HG03135 (cell line): ENCODE measurements around the gene ZG16B.

Source experiments
- ATAC-seq: cut with Tn5 transposase; IDR thresholded peaks from one replicate; pipeline ENCODE4 v1.9.1; 2021; ENCODE audit warnings: mild to moderate bottlenecking, moderate library complexity; ENCODE audit not compliant: unreplicated experiment

Gene ZG16B

DNA sequence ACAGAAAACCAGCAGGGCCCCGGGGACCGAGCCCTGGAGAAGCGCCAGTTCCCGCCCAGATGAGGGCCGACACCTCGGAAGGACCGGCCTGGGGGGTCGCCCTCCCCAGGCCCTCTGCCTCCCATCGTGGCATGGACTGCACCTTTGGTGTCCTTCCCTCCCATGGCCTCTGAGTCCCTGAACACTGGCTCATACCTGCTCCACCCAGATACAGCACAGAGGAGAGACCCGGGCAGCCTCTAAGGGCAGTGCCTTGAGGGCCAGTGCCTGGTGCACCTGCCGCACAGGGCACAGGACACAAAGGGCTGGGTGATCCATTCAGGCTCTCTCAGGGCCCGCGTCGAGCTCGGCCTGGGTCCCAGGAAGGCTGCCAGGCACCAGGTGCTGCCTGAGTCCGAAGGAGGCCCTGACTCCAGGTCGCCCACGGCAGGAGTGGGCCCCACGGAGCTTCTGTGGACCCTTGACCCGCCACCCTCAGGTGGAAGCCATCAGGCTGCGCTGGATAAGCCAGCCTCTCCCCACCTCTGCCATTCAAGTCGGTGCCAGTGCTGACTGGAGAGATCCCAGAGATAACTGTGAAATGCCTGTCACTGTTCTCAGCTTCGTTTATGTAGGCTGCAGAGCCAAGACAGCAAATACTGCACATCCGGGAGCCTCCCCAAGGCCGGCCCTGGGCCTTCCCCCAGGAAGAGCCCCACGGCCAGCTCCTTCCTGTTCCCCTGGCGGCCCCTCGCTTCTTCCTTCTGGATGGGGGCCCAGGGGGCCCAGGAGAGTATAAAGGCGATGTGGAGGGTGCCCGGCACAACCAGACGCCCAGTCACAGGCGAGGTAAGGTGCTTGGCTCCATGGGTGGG lies at the start of gene ZG16B:
Gene ZG16B (plus strand): TSS at position 803 of the 854 bp plus-strand sequence. CDS start 139 bp downstream, outside the sequence.
- no peak for ATAC-seq

- no peak for ATAC-seq
Measured at GRCh38 chr16:2782583-2783351, 47.3 kb upstream of the ZG16B start.

GRCh38 chr16:2783581-2784357 lies 46.3 kb upstream of the ZG16B start:
- ATAC-seq: no peak

- no peak for ATAC-seq
Measured at GRCh38 chr16:2784358-2785100, 45.6 kb upstream of the ZG16B start.

DNA sequence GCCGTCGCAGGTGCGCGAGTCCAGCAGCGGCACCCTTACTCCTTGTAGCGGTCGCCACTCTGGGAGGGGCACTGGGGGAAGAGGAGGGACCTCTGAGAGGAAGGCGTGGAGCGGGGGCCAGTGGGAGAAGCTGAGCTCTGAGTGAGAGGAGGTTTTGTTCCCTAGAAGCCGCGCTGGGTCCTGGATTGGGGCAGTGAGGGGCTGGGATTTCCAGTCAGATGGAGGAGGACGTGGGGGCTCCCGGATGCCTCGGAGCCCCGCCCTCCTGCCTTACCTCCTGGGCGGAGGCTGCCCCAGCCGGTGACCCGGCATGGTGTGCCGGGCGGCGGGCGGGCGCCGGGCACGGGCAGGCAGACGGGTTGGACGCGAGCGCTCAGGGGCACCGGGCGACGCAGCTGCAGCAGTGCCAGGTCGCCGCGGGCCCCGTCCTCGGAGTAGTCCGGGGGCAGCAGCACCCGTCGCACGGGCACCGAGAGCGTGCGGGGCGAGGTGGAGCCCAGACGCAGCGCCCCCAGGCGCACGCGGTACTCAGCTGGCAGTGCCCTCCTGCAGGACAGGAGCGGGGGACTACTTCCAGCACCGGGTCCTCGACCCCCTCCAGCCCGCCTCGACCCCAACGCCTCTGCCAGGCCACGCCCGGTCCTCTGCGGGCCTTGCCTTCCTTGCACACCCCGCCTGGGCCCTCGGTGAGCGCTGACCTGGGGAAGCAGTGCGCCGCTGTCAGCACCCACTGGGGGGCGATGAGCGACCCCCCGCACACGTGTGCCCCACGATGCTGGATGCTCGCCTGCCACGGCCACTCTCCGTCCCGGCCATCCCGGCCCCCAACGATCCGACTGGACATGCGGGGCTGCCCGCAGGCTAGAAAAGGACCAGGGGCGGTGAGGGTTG lies 44.8 kb upstream of the ZG16B start:
- ATAC-seq: no peak

- ATAC-seq: no peak
Measured at GRCh38 chr16:2786061-2786825, 43.9 kb upstream of the ZG16B start.

DNA sequence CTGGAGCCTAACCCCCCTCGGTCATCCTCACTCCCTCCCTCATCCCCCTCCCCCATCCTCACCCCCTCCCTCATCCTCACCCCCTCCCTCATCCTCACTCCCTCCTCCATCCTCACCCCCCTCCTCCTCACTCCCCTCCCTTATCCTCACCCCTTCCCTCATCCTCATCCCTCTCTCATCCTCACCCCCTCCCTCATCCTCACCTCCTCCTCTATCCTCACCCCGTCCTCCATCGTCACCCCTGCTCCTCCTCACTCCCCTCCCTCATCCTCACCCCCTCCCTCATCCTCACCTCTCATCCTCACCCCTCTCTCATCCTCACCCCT lies 43.3 kb upstream of the ZG16B start:
- no peak for ATAC-seq

GRCh38 chr16:2787406-2787805 lies 42.7 kb upstream of the ZG16B start, which contains the start of gene PRSS33:
PRSS33 (minus strand) TSS chr16:2787560; CDS start chr16:2786547, 1,013 bp downstream.
- no peak for ATAC-seq

DNA sequence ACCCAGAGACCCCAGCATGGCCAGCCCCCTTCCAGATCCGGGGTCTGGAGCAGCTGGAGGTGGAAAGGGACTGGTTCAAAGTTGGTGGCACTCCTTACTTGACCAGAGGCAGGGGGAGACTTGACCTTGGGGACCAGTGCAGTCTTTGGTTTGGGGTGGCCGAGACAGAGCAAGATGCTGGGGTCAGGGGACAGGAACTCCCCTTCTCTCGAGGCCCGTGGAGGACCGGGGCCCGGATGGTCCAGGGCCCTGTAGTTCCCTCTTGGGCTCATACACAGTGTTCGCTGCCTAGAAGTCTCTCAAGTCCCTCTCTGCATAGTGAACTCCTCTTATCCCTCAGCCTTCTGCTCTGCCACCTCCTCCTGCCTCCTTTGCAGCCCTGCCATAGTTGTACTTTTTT lies 42.1 kb upstream of the ZG16B start:
- ATAC-seq: no peak

DNA sequence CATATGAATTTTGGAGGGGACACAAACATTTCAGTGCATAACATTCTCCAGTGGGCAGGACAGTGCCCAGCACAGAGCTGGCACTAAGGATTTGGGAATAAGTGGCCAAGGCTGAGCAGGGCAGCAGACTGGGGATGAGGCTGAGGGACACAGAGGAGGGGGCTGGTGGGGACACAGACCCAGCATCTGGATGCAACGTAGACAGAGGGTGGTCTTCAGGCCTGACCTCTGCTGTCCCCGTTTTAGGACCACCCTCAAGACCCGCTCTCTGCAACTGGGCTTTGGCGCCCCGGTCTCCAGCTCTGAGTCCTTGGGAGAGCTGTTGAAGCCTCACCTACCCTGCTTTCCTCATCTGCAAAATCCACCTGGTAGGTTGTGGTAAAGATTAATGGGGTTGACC lies 39.5 kb upstream of the ZG16B start:
- ATAC-seq: no peak

GRCh38 chr16:2791174-2791573 lies 38.9 kb upstream of the ZG16B start:
- no peak for ATAC-seq

GRCh38 chr16:2792940-2793339 lies 37.2 kb upstream of the ZG16B start:
- no peak for ATAC-seq

GRCh38 chr16:2795395-2796143 lies 34.5 kb upstream of the ZG16B start:
- no peak for ATAC-seq

DNA sequence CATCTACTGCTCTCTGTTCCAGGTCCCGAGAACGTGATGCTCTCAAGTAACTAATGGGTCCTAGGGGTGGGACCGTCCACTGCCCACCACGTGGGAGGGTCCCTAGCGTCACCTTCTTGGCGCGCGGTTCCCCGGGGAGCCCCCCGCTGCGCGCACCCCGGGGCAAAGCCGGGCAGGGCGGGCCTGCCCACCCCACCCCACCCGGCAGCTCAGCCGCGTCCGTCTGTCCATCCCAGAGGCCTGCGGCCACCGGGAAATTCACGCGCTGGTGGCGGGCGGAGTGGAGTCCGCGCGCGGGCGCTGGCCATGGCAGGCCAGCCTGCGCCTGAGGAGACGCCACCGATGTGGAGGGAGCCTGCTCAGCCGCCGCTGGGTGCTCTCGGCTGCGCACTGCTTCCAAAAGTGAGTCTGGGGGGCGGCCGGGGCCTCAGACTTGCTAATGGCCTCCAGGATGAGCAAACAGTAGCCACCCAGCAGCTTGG lies 31.3 kb upstream of the ZG16B start:
- ATAC-seq: no peak

DNA sequence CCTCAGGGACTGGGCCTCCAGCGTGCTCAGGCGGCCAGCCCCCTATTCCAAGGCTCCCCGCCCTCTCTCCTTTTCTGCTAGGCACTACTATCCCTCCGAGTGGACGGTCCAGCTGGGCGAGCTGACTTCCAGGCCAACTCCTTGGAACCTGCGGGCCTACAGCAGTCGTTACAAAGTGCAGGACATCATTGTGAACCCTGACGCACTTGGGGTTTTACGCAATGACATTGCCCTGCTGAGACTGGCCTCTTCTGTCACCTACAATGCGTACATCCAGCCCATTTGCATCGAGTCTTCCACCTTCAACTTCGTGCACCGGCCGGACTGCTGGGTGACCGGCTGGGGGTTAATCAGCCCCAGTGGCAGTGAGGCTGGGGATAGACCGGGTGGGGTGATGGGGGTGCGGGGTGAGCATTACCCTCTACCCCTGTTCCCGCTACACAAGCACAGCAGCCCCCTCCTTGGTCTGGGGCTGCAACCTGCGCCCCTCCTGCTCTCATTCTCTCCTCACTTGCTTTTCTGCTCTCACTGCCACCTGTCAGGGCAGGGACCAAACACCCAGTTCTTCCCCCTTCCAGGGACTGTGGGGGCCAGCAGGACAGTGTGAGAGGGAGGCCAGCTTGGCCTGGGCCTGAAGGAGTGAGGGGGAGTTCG lies 30.8 kb upstream of the ZG16B start:
- no peak for ATAC-seq

DNA sequence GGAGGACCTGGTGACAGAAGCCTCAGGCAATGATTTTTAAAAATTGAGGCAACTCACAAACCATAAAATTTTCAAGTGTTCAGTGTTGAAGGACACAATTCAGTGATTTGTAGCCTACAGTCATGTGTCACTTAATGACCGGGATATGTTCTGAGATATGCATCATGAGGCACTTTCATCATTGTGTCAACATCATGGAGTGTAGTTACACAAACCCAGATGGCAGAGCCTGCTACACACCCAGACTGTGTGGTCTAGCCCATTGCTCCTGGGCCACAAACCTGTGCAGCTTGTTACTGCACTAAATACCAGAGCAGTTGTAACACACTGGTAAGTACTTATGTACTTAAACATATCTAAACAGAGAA lies 30.3 kb upstream of the ZG16B start:
- ATAC-seq: no peak

GRCh38 chr16:2803545-2804195 lies 26.4 kb upstream of the ZG16B start:
- ATAC-seq: no peak
